GM11168 (cell line): ENCODE data around the gene ASIC4.

Source experiments
- in situ Hi-C: fragments of 300-500 bp; cut with MboI; formaldehyde crosslinking; loops from one replicate; pipeline ENCODE4 v1.12.0; 2022; ENCODE audit warnings: low sequenced_read_pairs; ENCODE audit not compliant: unreplicated experiment

Gene ASIC4

GRCh38 chr2:219511547-219512325, 2.5 kb upstream of the ASIC4 start:
- in situ Hi-C loops, result no loop called here

GRCh38 chr2:219512524-219513216, 1.6 kb upstream of the ASIC4 start:
- in situ Hi-C loops, result no loop called here

GRCh38 chr2:219513787-219514186, 495 bp upstream of the ASIC4 start:
- in situ Hi-C loops, result no loop called here

GRCh38 chr2:219514836-219515235, 554 bp downstream of the ASIC4 start:
- in situ Hi-C loops, result no loop called here

GRCh38 chr2:219515874-219516629, 1.8 kb downstream of the ASIC4 start:
- in situ Hi-C loops, result no loop called here

GRCh38 chr2:219516888-219517287, 2.6 kb downstream of the ASIC4 start:
- in situ Hi-C loops, result no loop called here

GRCh38 chr2:219517954-219518778, 3.9 kb downstream of the ASIC4 start:
- in situ Hi-C loops, result no loop called here

GRCh38 chr2:219519526-219519916, 5.2 kb downstream of the ASIC4 start:
- in situ Hi-C loops, result no loop called here

GRCh38 chr2:219520079-219520478, 5.8 kb downstream of the ASIC4 start:
- in situ Hi-C loops, result loop anchor here (10.0 kb wide), 1 partner anchor 45 kb away; no protein-coding TSS in a partner anchor

- in situ Hi-C loops, result loop anchor here (10.0 kb wide), 1 partner anchor 46 kb away; no protein-coding TSS in a partner anchor
These were observed 7.0 kb downstream of the ASIC4 start for GRCh38 chr2:219521066-219521880.

- in situ Hi-C loops, result loop anchor here (10.0 kb wide), 1 partner anchor 48 kb away; no protein-coding TSS in a partner anchor
These were observed 8.1 kb downstream of the ASIC4 start for GRCh38 chr2:219522111-219523030.

- in situ Hi-C loops, result loop anchor here (10.0 kb wide), 1 partner anchor 48 kb away; no protein-coding TSS in a partner anchor
These were observed 8.9 kb downstream of the ASIC4 start for GRCh38 chr2:219523031-219523671.

GRCh38 chr2:219524817-219525216, 10.5 kb downstream of the ASIC4 start:
- in situ Hi-C loops, result loop anchor here (5.0 to 10.0 kb wide), 2 partner anchors 50 to 123 kb away; no protein-coding TSS in a partner anchor

GRCh38 chr2:219525533-219526232, 11.4 kb downstream of the ASIC4 start:
- in situ Hi-C loops, result loop anchor here (5.0 to 10.0 kb wide), 2 partner anchors 51 to 123 kb away; no protein-coding TSS in a partner anchor

- in situ Hi-C loops, result loop anchor here (5.0 to 10.0 kb wide), 2 partner anchors 52 to 124 kb away; no protein-coding TSS in a partner anchor
These were observed 12.2 kb downstream of the ASIC4 start for GRCh38 chr2:219526320-219527075.

- in situ Hi-C loops, result loop anchor here (5.0 to 10.0 kb wide), 2 partner anchors 52 to 125 kb away; no protein-coding TSS in a partner anchor
These were observed 12.8 kb downstream of the ASIC4 start for GRCh38 chr2:219527076-219527394.
